HG02623 (cell line): ENCODE data around the gene GTF3C1.
"Not testable (repeated sequence)": the region's sequence is repeated elsewhere in the genome, so short reads cannot be mapped to it uniquely, and the experiment has no call there.

Source experiments
- ATAC-seq: cut with Tn5 transposase; IDR thresholded peaks from one replicate; pipeline ENCODE4 v1.9.1; 2021; ENCODE audit warnings: moderate library complexity; ENCODE audit not compliant: unreplicated experiment

GTF3C1 gene

GRCh38 chr16:27447301-27447700 lies 102.4 kb downstream of the GTF3C1 start:
- ATAC-seq: no peak

DNA sequence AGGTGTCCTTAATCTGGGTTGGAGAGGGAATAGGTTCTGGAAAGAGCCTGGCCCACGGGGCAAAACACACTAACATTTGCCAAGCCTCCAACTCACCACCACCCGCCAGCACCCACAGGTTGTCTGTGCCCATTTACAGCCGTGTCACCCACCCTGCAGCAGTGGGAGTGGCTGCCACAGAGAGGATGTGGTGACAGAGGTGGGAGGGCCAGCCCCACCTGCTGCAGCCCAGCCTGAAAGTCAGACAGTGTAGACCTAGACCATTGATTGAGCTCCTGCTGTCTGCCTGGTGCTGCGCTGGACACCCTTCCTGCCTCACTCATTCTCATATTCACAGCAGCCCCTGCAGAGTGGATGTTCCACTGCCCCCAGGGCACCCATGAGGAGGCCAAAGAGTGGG lies 103.0 kb downstream of the GTF3C1 start:
- no peak for ATAC-seq

DNA sequence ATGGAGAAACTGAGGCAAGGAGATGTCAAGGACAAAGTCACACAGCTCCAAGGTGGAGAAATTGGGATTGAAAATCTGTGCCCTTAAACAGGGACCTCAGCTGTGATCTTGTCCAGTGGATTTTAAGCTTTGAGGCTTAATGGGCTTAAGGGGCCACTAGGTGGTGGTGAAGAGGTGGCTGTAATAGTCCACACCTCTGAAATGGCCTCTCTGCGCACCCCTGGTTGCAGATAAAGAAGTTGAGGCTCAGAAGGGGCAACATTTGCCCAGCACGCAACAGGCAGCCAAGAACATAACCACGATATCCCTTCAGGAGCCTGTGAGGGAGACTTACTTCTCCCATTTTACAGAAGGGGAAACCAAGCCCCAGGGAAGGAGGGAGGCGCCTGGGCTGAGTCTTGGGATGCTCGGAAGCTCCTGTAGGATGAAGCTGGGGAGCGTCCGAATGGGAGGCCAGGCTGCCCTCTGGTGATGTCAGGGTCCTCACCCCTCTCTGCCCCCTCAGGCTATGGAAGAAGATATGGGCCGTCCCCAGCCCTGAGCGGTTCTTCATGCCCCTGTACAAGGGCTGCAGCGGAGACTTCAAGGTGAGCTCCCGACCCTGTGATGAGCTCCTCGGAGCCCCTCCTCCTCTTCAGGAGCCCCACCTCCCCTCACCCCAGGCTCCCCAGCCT lies 104.1 kb downstream of the GTF3C1 start:
- no peak for ATAC-seq

- ATAC-seq: no peak
Observed at GRCh38 chr16:27444470-27444869, 105.2 kb downstream of the GTF3C1 start.

DNA sequence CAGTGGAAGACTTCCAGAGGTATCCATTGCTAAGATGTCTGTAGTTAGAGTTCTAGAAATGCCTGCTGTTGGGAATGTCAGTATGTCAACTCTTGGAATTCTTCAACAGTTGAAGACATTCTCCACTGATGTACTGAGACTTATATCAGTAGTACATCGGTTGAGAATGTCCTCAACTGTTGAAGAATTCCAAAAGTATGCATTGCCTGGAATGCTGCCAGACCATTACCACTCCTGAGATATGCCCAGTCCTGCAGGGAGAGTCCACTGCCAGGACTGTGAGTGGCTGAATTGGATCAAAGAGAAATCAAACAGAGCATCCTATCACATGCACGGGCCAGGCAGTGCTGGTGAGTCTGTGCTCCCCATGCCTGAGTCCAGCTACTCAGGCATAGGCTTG lies 105.7 kb downstream of the GTF3C1 start:
- no peak for ATAC-seq

- ATAC-seq: no peak
Observed at GRCh38 chr16:27441998-27442397, 107.7 kb downstream of the GTF3C1 start.

DNA sequence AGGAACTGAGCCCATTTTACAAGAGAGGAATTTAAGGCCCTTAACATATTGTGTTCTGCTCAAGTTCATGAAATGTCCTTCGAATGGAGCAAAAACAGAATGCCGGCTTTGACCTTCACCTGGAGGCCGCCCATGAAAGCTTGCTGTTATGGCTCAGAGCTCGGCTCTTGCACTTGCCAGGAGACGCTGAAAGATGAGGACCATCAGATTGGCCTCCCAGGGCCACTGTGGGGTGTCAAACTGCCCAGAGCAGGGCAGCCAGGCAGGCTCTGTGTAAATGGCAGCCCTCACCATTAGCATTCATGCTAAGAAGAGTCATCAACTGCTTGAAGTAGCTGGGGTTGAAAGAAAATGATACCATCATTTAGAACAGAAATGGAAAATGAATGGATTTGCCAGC lies 108.4 kb downstream of the GTF3C1 start:
- no peak for ATAC-seq

DNA sequence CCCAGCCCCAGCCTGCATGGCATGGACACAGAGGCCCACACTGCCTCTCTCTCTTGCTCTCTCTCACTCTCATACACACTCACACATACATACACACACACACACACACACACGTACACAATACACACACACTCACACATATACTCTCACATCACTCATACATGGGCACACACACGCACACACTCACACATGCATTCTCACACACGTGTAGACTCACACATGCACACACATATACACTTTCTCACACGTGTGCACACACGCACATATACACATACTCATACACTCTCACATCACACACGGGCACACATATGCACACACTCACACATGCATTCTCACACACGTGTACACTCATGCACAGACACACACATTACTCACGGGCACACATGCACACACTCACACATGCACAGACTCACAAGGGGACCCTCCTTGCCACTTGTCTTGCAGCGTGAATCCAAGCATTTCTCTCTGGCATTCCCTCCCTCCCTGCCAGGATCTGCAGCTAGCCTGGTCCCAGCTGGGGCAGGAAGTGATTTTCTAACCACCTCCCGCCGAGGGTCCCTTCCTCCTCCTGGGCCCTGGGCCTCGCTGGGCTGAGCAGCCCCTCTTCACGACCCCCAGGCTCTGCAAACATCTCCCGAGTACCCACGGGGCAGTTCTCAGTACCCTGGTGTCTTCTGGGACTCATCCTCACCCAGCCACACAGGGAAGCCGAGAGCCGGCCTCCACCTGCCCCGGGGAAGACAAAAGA lies 110.3 kb downstream of the GTF3C1 start:
- ATAC-seq: no peak

- ATAC-seq: no peak
Observed at GRCh38 chr16:27437946-27438345, 111.8 kb downstream of the GTF3C1 start.

GRCh38 chr16:27436921-27437650 lies 112.6 kb downstream of the GTF3C1 start:
- ATAC-seq: no peak

- no peak for ATAC-seq
Observed at GRCh38 chr16:27436065-27436464, 113.6 kb downstream of the GTF3C1 start.

- ATAC-seq: not testable (repeated sequence)
Observed at GRCh38 chr16:27435146-27435545, 114.6 kb downstream of the GTF3C1 start.

DNA sequence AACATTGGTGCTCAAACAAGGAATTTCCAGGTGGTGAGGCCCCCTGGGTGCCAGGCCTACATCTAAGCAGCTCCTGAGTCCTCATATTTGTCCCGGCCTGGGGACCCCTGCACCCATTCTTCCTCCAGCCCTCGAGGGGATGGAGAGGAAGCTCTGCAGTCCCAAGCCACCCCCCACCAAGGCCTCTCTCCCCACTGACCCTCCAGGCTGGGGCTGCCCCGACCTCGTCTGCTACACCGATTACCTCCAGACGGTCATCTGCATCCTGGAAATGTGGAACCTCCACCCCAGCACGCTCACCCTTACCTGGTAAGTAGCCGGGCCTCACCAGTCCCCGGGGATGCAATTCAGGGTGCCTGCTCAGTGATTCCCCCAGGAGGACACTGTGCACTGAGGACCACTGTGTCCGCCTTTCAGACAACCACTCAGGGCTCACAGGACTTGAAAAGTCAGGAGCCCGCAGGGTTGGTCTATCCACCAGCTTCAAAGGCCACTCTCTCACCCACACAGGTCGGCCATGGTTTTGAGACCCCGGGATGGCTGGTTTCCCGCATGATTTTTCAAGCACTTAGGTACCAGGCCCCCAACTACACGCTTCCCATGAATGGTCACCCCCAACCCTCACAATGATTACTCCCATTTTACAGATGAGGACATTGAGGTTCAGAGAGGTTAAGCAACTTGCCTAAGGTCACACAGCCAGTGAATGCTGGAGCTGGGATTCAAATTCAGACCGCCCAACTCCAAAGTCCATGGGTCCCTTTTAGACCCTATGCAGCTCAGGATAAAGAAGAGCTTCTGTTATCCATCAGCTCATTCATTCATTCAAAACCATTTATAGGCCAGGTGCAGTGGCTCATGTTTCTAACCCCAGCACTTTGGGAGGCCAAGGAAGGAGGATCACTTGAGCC lies 115.3 kb downstream of the GTF3C1 start:
- no peak for ATAC-seq

GRCh38 chr16:27433636-27434035 lies 116.1 kb downstream of the GTF3C1 start:
- no peak for ATAC-seq

DNA sequence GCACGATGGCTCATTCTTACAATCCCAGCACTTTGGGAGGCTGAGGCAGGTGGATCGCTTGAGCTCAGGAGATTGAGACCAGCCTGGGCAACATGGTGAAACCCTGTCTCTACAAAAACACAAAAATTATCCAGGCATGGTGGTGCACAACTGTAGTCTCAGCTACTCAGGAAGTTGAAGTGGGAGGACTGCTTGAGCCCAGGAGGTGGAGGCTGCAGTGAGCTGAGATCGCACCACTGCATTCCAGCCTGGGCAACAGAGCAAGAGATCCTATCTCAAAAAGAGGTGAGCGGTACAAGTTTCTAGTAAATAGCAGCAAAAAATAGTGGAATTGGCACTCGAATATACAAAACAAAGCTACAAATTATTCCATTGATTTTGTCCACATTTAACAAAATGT lies 116.5 kb downstream of the GTF3C1 start:
- not testable (repeated sequence) for ATAC-seq

DNA sequence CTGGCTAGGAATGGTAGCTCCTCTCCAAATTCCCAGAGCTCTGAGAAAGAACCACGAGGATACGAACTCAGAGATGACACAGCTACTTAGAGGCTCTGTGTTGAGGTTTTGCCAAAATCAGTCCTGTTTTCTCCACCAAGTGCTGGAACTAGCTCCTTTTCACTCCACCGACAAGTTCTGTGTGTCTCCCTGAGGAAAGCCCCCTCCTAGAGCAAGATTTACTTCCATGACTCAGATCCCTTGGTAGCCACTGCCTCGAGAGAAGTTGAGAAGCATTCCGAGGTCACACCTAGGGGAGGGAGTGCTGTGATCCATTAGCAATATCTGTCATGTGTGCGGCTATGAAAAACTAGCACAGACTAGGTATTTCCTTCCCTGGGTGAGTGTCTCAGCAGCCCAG lies 117.2 kb downstream of the GTF3C1 start:
- no peak for ATAC-seq

- no peak for ATAC-seq
Observed at GRCh38 chr16:27431773-27432532, 117.8 kb downstream of the GTF3C1 start.

DNA sequence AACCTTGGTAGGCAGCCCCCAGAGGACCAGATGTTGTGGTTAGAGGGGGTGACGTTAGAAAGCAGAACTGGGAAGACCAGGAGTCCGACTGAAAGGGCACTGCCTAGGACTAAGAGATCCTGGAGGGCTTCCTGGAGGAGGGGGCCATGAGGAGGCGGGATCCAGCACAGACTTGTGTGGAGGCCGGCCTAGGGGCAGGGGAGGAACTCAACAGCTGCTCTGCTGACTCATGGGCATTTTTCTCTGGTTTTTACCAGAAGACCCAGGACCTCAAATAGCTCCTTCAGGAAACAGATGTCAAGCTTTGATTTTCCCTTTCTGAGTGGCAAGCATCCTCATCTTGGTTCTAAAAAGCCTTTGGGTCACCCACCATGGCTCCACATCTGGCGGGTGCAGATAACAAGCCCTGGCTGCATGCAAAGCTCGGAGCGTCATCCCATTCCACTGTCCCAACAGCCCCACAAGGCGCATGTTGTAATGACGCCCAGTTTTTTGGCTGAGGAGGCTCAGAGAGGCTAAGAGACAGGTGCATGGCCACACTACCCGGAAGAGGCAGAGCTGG lies 118.7 kb downstream of the GTF3C1 start:
- ATAC-seq: peak; percentile 28

DNA sequence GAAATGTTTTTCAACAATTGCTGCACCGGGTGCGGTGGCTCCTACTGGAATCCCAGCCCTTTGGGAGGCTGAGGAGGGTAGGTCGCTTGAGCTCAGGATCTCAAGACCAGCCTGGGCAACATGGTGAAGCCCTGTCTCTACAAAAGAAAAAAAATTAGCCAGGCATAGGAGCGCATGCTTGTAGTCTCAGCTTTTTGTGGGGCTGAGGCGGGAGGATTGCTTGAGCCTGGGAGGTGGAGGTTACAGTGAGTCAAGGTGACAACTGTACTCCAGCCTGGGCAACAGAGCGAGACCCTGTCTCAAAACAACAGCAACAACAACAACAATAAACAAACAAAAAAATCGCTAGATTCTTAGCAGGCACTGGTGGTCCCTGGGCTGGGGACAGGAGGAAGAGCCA lies 119.2 kb downstream of the GTF3C1 start:
- ATAC-seq: no peak

GRCh38 chr16:27429981-27430441 lies 119.7 kb downstream of the GTF3C1 start:
- no peak for ATAC-seq
